Right ventricle myocardium inferior (tissue), 1 donor: ENCODE results near the gene CEACAM5. TPM values are rescaled to one million over a fixed set of nuclear protein-coding genes. Genes with fewer than 3 reads are reported as not detected.
A peak's percentile ranks its signal among the peaks of the same experiment; 100 is the strongest.
"Not testable (repeated sequence)": the region's sequence is repeated elsewhere in the genome, so short reads cannot be mapped to it uniquely, and the experiment has no call there.

Experiments used
- ATAC-seq: fragments of 200-7000 bp; cut with Tn5 transposase; one replicate; pipeline ENCODE4 v1.9.1; 2020; ENCODE audit warnings: mild to moderate bottlenecking, moderate library complexity
- DNase-seq: peaks from one replicate; pipeline ENCODE4 v3.0.0; 2021; ENCODE audit errors: missing footprints
- intact Hi-C: fragments of 100-400 bp; cut with DNase I; formaldehyde crosslinking; loops from one replicate; pipeline ENCODE4 v1.11.0; 2022
- total RNA-seq: library from RNA; stranded (reverse); fragmentation: NEBNext Ultra II Directional; extraction: Animal tissue kit (Norgen Biotek cat#: 25700); gene quantifications from one replicate; pipeline ENCODE4 v1.2.1, GENCODE V29; 2021
- donor health status: DM: no; HTN: yes; CAD: no; lungs with severe emphysema.

Gene CEACAM5
- total RNA-seq, 1 donor from 2014 or later: not detected

DNA sequence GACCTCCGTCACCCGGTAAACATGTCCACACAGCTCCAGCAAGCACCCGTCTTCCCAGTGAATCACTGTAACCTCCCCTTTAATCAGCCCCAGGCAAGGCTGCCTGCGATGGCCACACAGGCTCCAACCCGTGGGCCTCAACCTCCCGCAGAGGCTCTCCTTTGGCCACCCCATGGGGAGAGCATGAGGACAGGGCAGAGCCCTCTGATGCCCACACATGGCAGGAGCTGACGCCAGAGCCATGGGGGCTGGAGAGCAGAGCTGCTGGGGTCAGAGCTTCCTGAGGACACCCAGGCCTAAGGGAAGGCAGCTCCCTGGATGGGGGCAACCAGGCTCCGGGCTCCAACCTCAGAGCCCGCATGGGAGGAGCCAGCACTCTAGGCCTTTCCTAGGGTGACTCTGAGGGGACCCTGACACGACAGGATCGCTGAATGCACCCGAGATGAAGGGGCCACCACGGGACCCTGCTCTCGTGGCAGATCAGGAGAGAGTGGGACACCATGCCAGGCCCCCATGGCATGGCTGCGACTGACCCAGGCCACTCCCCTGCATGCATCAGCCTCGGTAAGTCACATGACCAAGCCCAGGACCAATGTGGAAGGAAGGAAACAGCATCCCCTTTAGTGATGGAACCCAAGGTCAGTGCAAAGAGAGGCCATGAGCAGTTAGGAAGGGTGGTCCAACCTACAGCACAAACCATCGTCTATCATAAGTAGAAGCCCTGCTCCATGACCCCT is 9.0 kb upstream of the CEACAM5 start:
- intact Hi-C loops: no loop called here
- no peak for DNase-seq
- ATAC-seq: no peak

DNA sequence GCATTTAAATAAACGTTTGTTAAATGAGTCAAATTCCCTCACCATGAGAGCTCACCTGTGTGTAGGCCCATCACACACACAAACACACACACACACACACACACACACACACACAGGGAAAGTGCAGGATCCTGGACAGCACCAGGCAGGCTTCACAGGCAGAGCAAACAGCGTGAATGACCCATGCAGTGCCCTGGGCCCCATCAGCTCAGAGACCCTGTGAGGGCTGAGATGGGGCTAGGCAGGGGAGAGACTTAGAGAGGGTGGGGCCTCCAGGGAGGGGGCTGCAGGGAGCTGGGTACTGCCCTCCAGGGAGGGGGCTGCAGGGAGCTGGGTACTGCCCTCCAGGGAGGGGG is 8.5 kb upstream of the CEACAM5 start:
- intact Hi-C loops: no loop called here
- no peak for DNase-seq
- no peak for ATAC-seq

DNA sequence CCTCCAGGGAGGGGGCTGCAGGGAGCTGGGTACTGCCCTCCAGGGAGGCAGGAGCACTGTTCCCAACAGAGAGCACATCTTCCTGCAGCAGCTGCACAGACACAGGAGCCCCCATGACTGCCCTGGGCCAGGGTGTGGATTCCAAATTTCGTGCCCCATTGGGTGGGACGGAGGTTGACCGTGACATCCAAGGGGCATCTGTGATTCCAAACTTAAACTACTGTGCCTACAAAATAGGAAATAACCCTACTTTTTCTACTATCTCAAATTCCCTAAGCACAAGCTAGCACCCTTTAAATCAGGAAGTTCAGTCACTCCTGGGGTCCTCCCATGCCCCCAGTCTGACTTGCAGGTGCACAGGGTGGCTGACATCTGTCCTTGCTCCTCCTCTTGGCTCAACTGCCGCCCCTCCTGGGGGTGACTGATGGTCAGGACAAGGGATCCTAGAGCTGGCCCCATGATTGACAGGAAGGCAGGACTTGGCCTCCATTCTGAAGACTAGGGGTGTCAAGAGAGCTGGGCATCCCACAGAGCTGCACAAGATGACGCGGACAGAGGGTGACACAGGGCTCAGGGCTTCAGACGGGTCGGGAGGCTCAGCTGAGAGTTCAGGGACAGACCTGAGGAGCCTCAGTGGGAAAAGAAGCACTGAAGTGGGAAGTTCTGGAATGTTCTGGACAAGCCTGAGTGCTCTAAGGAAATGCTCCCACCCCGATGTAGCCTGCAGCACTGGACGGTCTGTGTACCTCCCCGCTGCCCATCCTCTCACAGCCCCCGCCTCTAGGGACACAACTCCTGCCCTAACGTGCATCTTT is 7.8 kb upstream of the CEACAM5 start:
- no peak for DNase-seq
- ATAC-seq: no peak
- intact Hi-C loops: no loop called here

DNA sequence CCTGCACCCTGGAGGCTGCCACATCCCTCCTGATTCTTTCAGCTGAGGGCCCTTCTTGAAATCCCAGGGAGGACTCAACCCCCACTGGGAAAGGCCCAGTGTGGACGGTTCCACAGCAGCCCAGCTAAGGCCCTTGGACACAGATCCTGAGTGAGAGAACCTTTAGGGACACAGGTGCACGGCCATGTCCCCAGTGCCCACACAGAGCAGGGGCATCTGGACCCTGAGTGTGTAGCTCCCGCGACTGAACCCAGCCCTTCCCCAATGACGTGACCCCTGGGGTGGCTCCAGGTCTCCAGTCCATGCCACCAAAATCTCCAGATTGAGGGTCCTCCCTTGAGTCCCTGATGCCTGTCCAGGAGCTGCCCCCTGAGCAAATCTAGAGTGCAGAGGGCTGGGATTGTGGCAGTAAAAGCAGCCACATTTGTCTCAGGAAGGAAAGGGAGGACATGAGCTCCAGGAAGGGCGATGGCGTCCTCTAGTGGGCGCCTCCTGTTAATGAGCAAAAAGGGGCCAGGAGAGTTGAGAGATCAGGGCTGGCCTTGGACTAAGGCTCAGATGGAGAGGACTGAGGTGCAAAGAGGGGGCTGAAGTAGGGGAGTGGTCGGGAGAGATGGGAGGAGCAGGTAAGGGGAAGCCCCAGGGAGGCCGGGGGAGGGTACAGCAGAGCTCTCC is 6.9 kb upstream of the CEACAM5 start:
- intact Hi-C loops: no loop called here
- ATAC-seq (no peak), DNase-seq (no peak)

DNA sequence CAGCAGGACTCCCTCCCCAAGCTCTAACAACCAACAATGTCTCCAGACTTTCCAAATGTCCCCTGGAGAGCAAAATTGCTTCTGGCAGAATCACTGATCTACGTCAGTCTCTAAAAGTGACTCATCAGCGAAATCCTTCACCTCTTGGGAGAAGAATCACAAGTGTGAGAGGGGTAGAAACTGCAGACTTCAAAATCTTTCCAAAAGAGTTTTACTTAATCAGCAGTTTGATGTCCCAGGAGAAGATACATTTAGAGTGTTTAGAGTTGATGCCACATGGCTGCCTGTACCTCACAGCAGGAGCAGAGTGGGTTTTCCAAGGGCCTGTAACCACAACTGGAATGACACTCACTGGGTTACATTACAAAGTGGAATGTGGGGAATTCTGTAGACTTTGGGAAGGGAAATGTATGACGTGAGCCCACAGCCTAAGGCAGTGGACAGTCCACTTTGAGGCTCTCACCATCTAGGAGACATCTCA is 6.2 kb upstream of the CEACAM5 start:
- ATAC-seq (no peak), DNase-seq (no peak)
- intact Hi-C loops: no loop called here

DNA sequence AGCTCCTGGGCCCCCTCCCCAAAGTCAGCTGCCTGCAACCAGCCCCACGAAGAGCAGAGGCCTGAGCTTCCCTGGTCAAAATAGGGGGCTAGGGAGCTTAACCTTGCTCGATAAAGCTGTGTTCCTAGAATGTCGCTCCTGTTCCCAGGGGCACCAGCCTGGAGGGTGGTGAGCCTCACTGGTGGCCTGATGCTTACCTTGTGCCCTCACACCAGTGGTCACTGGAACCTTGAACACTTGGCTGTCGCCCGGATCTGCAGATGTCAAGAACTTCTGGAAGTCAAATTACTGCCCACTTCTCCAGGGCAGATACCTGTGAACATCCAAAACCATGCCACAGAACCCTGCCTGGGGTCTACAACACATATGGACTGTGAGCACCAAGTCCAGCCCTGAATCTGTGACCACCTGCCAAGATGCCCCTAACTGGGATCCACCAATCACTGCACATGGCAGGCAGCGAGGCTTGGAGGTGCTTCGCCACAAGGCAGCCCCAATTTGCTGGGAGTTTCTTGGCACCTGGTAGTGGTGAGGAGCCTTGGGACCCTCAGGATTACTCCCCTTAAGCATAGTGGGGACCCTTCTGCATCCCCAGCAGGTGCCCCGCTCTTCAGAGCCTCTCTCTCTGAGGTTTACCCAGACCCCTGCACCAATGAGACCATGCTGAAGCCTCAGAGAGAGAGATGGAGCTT is 4.7 kb upstream of the CEACAM5 start:
- no peak for DNase-seq
- ATAC-seq: no peak
- intact Hi-C loops: no loop called here

DNA sequence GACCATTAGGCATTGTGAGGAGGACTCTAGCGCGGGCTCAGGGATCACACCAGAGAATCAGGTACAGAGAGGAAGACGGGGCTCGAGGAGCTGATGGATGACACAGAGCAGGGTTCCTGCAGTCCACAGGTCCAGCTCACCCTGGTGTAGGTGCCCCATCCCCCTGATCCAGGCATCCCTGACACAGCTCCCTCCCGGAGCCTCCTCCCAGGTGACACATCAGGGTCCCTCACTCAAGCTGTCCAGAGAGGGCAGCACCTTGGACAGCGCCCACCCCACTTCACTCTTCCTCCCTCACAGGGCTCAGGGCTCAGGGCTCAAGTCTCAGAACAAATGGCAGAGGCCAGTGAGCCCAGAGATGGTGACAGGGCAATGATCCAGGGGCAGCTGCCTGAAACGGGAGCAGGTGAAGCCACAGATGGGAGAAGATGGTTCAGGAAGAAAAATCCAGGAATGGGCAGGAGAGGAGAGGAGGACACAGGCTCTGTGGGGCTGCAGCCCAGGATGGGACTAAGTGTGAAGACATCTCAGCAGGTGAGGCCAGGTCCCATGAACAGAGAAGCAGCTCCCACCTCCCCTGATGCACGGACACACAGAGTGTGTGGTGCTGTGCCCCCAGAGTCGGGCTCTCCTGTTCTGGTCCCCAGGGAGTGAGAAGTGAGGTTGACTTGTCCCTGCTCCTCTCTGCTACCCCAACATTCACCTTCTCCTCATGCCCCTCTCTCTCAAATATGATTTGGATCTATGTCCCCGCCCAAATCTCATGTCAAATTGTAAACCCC is 2.8 kb upstream of the CEACAM5 start:
- intact Hi-C loops: no loop called here
- DNase-seq (no peak), ATAC-seq (no peak)

DNA sequence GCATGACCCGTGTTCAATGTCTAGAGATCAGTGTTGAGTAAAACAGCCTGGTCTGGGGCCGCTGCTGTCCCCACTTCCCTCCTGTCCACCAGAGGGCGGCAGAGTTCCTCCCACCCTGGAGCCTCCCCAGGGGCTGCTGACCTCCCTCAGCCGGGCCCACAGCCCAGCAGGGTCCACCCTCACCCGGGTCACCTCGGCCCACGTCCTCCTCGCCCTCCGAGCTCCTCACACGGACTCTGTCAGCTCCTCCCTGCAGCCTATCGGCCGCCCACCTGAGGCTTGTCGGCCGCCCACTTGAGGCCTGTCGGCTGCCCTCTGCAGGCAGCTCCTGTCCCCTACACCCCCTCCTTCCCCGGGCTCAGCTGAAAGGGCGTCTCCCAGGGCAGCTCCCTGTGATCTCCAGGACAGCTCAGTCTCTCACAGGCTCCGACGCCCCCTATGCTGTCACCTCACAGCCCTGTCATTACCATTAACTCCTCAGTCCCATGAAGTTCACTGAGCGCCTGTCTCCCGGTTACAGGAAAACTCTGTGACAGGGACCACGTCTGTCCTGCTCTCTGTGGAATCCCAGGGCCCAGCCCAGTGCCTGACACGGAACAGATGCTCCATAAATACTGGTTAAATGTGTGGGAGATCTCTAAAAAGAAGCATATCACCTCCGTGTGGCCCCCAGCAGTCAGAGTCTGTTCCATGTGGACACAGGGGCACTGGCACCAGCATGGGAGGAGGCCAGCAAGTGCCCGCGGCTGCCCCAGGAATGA is 1.5 kb upstream of the CEACAM5 start:
- DNase-seq: peak; percentile 87
- intact Hi-C loops: no loop called here
- peak; percentile 41 for ATAC-seq

DNA sequence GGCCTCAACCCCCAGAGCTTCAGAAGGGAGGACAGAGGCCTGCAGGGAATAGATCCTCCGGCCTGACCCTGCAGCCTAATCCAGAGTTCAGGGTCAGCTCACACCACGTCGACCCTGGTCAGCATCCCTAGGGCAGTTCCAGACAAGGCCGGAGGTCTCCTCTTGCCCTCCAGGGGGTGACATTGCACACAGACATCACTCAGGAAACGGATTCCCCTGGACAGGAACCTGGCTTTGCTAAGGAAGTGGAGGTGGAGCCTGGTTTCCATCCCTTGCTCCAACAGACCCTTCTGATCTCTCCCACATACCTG is 969 bp upstream of the CEACAM5 start:
- intact Hi-C loops: no loop called here
- no peak for ATAC-seq
- no peak for DNase-seq

DNA sequence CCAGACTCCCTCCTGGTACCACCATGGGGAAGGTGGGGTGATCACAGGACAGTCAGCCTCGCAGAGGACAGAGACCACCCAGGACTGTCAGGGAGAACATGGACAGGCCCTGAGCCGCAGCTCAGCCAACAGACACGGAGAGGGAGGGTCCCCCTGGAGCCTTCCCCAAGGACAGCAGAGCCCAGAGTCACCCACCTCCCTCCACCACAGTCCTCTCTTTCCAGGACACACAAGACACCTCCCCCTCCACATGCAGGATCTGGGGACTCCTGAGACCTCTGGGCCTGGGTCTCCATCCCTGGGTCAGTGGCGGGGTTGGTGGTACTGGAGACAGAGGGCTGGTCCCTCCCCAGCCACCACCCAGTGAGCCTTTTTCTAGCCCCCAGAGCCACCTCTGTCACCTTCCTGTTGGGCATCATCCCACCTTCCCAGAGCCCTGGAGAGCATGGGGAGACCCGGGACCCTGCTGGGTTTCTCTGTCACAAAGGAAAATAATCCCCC is 505 bp upstream of the CEACAM5 start:
- ATAC-seq (no peak), DNase-seq (no peak)
- intact Hi-C loops: no loop called here

DNA sequence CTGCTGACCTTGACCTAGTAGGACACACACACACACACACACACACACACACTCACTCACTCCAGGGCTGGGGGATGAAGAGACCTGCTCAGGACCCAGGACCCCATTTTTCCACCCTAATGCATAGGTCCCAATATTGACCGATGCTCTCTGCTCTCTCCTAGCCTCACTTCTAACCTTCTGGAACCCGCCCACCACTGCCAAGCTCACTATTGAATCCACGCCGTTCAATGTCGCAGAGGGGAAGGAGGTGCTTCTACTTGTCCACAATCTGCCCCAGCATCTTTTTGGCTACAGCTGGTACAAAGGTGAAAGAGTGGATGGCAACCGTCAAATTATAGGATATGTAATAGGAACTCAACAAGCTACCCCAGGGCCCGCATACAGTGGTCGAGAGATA is 1.1 kb downstream of the CEACAM5 start:
- intact Hi-C loops, ATAC-seq, DNase-seq: not testable (repeated sequence)

DNA sequence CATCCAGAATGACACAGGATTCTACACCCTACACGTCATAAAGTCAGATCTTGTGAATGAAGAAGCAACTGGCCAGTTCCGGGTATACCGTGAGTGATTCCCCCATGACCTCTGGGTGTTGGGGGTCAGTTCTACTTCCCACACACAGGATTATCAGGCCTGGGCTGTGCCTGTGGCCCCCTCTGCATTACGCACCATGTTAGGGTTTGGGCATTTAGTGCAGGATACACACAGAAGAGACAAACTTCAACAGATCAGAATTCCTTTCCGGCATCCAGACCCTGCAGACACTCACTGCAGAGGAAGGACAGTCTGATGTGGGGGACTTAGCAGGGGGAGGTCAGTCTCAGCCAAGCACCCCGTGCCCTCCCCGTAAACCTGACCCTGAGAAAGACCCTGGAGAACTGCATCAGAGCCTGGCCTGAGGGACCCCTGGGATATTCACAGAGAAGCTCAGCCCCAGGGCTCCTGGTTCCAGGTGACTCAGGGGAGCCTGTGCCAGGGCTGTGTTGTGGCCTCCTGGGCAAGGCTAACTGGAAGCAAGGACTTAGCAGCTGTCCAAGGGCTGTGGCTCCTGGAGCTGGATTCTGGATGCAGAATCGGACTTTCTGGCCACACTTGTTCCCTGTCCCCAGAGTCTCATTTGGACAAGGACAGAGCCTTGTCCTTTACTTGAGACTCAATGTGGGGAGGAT is 1.7 kb downstream of the CEACAM5 start:
- intact Hi-C loops: no loop called here
- ATAC-seq: no peak
- no peak for DNase-seq

DNA sequence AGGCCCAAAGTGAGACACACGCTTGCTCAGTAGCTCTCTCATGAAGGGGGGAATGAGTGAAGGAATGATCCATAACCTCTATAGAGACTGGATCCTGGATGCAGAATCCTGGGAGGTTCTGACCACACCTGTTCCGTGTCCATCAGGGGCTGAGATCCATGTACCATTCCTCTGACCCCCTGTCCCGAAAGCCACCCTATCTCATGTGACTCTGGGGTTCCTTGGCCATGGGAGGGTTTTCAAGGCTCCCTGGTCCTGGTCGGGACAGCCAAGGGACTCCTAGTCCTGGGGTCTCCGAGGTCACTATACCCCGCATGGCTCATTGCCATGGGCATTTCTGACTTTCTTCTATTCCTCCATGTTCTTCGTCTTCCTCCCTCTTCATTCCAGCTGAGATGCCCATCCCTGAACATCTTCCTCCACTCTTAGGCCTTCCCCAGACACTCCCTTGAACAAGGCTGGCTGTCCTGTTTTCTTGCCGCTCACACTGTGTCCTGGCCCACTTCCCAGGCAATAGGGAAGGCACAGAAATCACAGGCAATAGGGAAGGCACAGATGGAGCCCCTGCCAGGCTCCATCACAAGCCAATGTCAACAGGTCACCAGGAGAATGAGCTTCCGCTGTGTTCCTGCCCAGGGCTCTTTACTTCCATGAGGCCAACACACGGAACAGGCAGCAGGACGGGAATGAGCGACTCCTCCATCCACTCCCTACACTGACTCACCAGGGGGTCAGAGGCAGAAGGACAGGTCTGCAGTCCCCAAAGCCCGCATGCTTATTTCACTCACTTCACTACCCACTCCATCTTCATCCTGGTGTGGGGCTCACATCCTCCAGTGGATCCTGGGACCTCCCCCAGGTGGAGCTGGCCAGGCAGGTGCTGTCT is 3.2 kb downstream of the CEACAM5 start:
- intact Hi-C loops: no loop called here
- DNase-seq (no peak), ATAC-seq (no peak)

DNA sequence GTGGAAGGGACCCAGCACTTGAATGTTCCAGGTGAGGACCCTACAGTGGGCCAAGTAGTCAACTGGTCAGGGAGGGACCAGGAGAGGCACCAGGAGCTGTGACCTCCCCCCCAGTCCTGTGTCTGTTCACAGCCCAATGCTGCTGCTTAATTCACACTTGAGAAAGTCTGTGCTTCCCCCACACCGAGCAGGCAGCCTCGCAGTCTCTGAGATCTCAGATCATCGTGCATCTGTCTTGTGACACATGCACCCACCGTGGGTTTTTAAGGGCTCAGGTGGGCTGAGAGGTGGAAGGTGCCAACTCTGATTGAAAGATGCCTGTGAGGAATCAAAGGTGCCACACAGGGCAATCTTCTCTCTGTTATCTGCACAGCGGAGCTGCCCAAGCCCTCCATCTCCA is 6.2 kb downstream of the CEACAM5 start:
- no peak for DNase-seq
- intact Hi-C loops: no loop called here

DNA sequence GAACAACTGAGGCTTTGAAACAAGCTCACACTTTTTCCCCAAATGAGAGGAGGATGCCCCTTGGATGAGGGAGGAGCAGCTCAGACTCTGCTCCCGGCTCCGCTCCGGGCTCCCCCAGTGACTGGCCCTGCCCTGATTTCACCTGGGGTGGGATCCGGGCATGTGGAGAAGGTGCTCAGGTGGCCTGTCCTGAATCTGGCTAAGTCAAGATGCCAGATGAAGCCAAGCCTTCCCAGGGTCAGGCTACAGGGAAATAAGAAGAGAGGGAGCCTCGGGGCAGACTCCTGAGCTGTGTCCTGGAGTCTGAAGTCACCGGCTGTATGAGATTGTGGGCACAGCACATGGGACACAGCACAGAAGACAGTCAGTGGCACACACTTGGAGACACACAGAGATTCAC is 10.3 kb downstream of the CEACAM5 start:
- ATAC-seq (no peak), DNase-seq (no peak)
- intact Hi-C loops: no loop called here

More for the DNA sequence above, 6.2 kb downstream of the CEACAM5 start:
- no peak for ATAC-seq

DNA sequence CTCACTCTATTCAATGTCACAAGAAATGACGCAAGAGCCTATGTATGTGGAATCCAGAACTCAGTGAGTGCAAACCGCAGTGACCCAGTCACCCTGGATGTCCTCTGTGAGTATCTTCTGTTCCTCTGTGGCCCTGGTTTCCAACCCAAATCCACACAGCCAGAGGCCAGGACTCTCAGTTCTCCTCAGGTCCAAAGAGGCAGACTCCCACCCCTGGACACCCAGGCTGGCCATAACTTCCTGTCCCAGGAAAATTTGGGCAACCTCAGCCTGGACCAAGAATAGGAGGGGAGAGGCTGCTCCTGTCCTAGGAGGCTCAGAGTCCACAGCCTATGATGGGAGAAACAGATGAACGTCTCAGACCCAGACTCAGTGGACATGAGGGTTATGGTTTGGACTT is 11.7 kb downstream of the CEACAM5 start:
- ATAC-seq: no peak
- intact Hi-C loops: no loop called here

More for the DNA sequence above, 11.7 kb downstream of the CEACAM5 start:
- DNase-seq: no peak
